Breast epithelium (tissue), 4 donors: ENCODE measurements around the gene MEIOC. TPM values are rescaled to one million over a fixed set of nuclear protein-coding genes. Genes with fewer than 3 reads are reported as not detected.
A peak's percentile ranks its signal among the peaks of the same experiment; 100 is the strongest.
"Not testable (repeated sequence)": the region's sequence is repeated elsewhere in the genome, so short reads cannot be mapped to it uniquely, and the experiment has no call there.

ENCODE experiments used
- DNase-seq, 2 donors: peaks; one replicate each; pipeline ENCODE4 v3.0.0-alpha.2; 2019; ENCODE audit warnings: low spot score in 2 of 2
- H3K27ac ChIP-seq, 2 donors: fragments of 200-600 bp; sonication (generic) in 1 of 2; one replicate each; pipeline ENCODE4 v1.5.1; 2016 to 2019; ENCODE audit warnings: mild to moderate bottlenecking in 1 of 2
- H3K27me3 ChIP-seq, 2 donors: fragments of 200-600 bp; sonication (generic) in 1 of 2; one replicate each; pipeline versions ENCODE4 v1.5.1 to v1.6.0; 2017 to 2019; ENCODE audit warnings: control low read depth in 1 of 2, mild to moderate bottlenecking in 1 of 2
- H3K36me3 ChIP-seq: fragments of 200-600 bp; one replicate; pipeline ENCODE4 v1.5.1; 2019
- H3K4me1 ChIP-seq, 2 donors: fragments of 200-600 bp; sonication (generic); one replicate each; pipeline ENCODE4 v1.5.1; 2016 to 2019; ENCODE audit warnings: control low read depth in 1 of 2
- H3K4me3 ChIP-seq, 3 donors: fragments of 200-600 bp; sonication (generic); 1 replicate in 2 of 3; 2 replicates in 1 of 3; pipeline ENCODE4 v1.5.1; 2016 to 2019; ENCODE audit warnings: mild to moderate bottlenecking in 3 of 3, moderate library complexity in 2 of 3
- H3K9me3 ChIP-seq, 2 donors: fragments of 200-600 bp; sonication (generic) in 1 of 2; one replicate each; pipeline ENCODE4 v1.5.1; 2016 to 2019; ENCODE audit warnings: control low read depth in 1 of 2
- POLR2A ChIP-seq: fragments of 450-650 bp; IDR thresholded peaks from one replicate; pipeline ENCODE4 v1.6.1; 2016; ENCODE audit warnings: antibody characterized with exemption, mild to moderate bottlenecking, moderate library complexity
- POLR2AphosphoS5 ChIP-seq, 3 donors: sonication (generic); formaldehyde crosslinking; IDR thresholded peaks; one replicate each; pipeline ENCODE4 v1.6.1; 2017; ENCODE audit warnings: antibody characterized with exemption in 3 of 3
- intact Hi-C: fragments of 100-400 bp; cut with DNase I; formaldehyde crosslinking; loops from one replicate; pipeline ENCODE4 v1.15.1; 2023; ENCODE audit warnings: low total_unique reads
- total RNA-seq, 3 donors: library from RNA; depleted of rRNA; stranded (reverse); fragments of >200 nt; gene quantifications; one replicate each; pipeline ENCODE4 v1.1.0, GENCODE V29; 2016
- TF ChIP-seq, protein P1 (sequence below), 3 donors: fragments of 450-650 bp; IDR thresholded peaks; one replicate each; pipeline ENCODE4 v1.5.1; 2016 to 2017; ENCODE audit warnings: antibody characterized with exemption in 3 of 3, mild to moderate bottlenecking in 3 of 3, moderate library complexity in 3 of 3

MEIOC gene
- total RNA-seq, 3 donors from 2014 or later = under 0.01 TPM; not detected in 2

DNA sequence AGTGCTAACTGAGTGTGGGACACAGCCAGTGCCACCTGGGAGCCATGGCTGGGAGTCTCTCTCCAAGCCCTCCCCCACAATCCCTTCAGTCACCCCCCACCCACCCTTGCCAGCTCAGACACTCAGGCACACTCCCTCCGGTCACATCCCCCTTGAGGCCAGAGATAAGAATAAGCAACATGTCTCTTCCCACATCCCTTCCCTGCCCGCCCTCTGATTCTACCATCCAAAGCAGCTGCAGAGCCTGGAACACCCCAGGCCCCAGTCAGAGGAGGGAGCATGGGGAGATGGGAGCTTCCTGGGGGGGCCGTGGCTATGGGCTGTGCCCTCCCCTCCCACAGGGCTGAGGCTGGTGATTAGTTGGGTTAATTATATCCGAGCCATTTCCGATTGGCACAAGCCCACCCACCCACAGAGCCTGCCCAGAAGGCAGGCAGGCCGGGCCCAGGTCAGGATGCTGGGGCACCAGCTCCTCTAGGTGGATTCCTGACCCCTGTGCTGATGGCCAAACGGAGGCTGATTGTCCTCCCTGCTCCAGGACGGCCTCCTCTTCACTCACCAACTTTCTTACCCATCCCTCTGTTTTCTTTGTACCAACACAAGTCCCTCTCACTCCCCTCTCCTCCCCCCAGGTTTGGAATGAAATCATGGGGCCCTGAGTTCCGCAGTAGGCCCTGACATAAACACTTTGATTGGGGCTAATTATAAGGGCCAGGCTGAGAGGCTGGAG lies 28.6 kb upstream of the MEIOC start:
- Histone ChIP-seq H3K4me1 (no peaks in the 10 kb centered on the region), H3K36me3 (no peaks in the 10 kb centered on the region), H3K9me3 (no peaks in the 10 kb centered on the region), H3K27me3 (no peaks in the 10 kb centered on the region), H3K4me3 (no peak overlapping the region), H3K27ac (no peak overlapping the region)
- no peak for TF ChIP-seq POLR2AphosphoS5 (IDR thresholded peaks at IDR 0.05)
- TF ChIP-seq, protein P1, sequence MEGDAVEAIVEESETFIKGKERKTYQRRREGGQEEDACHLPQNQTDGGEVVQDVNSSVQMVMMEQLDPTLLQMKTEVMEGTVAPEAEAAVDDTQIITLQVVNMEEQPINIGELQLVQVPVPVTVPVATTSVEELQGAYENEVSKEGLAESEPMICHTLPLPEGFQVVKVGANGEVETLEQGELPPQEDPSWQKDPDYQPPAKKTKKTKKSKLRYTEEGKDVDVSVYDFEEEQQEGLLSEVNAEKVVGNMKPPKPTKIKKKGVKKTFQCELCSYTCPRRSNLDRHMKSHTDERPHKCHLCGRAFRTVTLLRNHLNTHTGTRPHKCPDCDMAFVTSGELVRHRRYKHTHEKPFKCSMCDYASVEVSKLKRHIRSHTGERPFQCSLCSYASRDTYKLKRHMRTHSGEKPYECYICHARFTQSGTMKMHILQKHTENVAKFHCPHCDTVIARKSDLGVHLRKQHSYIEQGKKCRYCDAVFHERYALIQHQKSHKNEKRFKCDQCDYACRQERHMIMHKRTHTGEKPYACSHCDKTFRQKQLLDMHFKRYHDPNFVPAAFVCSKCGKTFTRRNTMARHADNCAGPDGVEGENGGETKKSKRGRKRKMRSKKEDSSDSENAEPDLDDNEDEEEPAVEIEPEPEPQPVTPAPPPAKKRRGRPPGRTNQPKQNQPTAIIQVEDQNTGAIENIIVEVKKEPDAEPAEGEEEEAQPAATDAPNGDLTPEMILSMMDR (IDR thresholded peaks at IDR 0.05) = no peak
- TF ChIP-seq POLR2A = no peak
- intact Hi-C loops = no loop called here
- no peak for DNase-seq

DNA sequence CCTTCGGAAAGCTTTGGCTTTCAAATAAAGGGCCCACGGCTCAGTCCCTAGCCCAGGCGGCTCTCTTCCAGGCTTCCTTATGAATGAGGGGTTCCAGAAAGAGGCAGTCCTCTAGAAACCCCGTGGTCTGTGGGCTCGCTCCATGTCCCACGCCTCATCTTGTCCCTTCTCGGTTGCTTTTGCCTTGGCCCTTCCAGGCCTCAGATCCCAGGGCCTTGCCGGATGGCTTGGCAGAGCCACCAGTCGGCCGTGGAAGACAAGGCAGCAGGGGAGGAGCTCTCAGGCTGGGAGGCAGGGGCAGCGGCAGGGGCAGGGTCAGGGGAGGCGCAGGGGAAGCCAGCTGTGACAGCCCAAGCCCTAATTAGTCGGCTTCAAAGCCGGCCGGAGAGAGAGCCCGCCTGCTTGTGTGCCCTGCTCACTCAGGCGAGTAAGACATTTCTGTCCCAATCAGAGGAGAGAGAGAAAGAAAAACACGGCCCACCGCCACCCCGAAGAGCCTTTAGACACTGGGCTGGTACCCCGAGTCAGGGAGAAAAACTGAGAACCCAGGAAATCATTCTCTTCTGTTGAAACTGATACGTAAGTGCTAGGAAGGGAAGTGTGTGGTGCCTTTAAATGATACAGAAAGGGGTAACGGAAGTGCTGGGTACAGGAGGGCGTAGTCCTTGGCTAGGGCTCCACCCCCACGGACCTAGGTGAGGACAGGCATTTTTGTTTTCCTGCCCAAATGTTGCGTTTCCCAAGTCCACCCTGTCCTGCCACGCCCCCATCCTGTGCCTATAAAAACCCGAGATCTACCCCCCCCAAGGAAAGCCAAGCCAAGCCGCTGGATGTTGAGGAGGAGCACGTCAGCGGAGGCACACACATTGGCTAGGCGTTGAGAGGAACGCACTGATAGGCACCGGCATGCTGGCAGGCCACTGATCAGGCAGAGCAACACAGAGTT lies 27.8 kb upstream of the MEIOC start:
- Histone ChIP-seq H3K36me3 (no peaks in the 10 kb centered on the region), H3K9me3 (no peaks in the 10 kb centered on the region), H3K27ac (no peak overlapping the region), H3K27me3 (no peaks in the 10 kb centered on the region), H3K4me3 (peak overlapping the region in 1 of 3 donors; percentile 5), H3K4me1 (no peaks in the 10 kb centered on the region)
- no peak for DNase-seq
- intact Hi-C loops = no loop called here
- TF ChIP-seq, protein P1 (IDR thresholded peaks at IDR 0.05) = no peak
- TF ChIP-seq POLR2AphosphoS5 (IDR thresholded peaks at IDR 0.05) (no peak), POLR2A (no peak)

DNA sequence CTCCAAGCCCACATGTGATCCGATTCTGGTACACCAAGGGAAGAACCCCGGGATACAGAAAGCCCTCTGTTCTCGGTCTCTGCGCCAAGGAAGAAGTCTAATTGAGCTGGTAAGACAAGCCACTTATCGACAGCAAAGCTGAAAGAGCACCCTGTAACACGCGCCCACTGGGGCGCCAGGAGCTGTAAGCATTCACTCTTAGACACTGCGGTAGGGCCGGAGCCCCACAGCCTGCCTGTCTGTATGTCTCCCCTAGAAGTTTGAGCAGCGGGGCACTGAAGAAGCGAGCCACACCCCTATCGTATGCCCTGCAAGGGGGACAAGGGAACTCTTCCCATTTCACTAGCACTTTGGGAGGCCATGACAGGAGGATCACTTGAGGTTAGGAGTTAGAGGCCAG lies 27.0 kb upstream of the MEIOC start:
- DNase-seq = no peak
- Histone ChIP-seq H3K4me3 (no peak overlapping the region), H3K4me1 (no peaks in the 10 kb centered on the region), H3K9me3 (no peaks in the 10 kb centered on the region), H3K27me3 (no peaks in the 10 kb centered on the region), H3K27ac (no peak overlapping the region), H3K36me3 (no peaks in the 10 kb centered on the region)
- TF ChIP-seq POLR2AphosphoS5 (IDR thresholded peaks at IDR 0.05) (no peak), POLR2A (no peak)
- TF ChIP-seq, protein P1 (IDR thresholded peaks at IDR 0.05) = no peak
- intact Hi-C loops = no loop called here

DNA sequence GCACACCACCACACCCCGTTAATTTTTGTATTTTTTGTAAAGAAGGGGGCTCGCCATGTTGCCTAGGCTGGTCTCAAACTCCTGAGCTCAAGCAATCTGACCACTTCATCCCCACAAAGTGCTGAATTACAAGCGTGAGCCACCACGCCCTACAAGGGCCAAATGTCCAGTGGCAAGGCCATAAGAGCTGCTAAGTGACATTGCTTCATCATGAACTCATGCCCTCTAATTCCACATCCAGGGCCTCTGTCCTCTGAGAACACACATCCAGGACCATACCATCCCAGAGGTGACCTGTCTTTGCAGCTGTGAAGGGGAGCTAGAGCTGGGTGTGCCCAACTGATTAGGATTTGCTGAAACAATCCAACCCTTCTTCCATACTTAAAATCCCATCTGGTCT lies 25.6 kb upstream of the MEIOC start:
- DNase-seq = no peak
- Histone ChIP-seq H3K27ac (no peak overlapping the region), H3K27me3 (no peaks in the 10 kb centered on the region), H3K4me1 (no peaks in the 10 kb centered on the region), H3K36me3 (no peaks in the 10 kb centered on the region), H3K4me3 (no peak overlapping the region), H3K9me3 (no peaks in the 10 kb centered on the region)
- intact Hi-C loops = no loop called here
- TF ChIP-seq, protein P1 (IDR thresholded peaks at IDR 0.05) = no peak
- TF ChIP-seq POLR2AphosphoS5 (IDR thresholded peaks at IDR 0.05) (no peak), POLR2A (no peak)

DNA sequence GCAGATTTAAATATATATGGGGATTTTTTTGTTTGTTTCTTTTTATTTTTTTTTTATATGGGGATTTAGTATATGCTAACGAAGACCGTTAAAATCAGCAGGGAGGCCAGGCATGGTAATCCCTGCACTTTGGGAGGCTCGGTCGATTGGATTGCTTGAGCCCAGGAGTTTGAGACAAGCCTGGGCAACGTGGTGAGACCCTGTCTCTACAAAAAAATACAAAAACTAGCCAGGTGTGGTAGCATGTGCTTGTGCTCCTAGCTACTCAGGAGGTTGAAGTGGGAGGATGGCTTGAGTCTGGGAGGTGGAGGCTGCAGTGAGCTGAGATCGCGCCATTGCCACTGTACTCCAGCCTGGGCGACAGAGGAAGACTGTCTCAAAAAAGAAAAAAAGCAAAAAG lies 22.3 kb upstream of the MEIOC start:
- Histone ChIP-seq H3K36me3 (no peaks in the 10 kb centered on the region), H3K4me1 (no peaks in the 10 kb centered on the region), H3K27ac (no peak overlapping the region), H3K9me3 (no peaks in the 10 kb centered on the region), H3K4me3 (no peak overlapping the region), H3K27me3 (no peaks in the 10 kb centered on the region)
- TF ChIP-seq POLR2AphosphoS5 (IDR thresholded peaks at IDR 0.05) (no peak), POLR2A (no peak)
- TF ChIP-seq, protein P1 (IDR thresholded peaks at IDR 0.05) = no peak
- DNase-seq = no peak
- intact Hi-C loops = no loop called here

DNA sequence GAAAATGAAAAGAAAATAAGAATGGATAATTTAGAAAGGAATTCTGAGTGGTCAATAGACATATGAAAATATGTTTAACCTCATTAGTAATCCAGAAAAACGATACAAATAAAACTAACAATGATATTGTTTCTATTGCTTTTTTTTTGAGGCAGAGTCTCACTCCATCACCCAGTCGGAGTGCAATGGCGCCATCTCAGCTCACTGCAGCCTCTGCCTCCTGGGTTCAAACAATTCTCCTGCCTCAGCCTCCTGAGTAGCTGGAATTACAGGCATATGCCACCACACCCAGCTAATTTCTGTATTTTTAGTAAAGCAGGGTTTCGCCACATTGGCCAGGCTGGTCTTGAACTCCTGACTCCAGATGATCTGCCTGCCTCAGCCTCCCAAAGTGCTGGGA lies 21.9 kb upstream of the MEIOC start:
- intact Hi-C loops = not testable (repeated sequence)

More for the DNA sequence above, 21.9 kb upstream of the MEIOC start:
- not testable (repeated sequence) for DNase-seq, H3K4me1 ChIP-seq, H3K4me3 ChIP-seq, H3K9me3 ChIP-seq, H3K27ac ChIP-seq, H3K27me3 ChIP-seq, H3K36me3 ChIP-seq
